H1 (cell line): ENCODE results near the gene CTSS. TPM values are rescaled to one million over a fixed set of nuclear protein-coding genes. Genes with fewer than 3 reads are reported as not detected.

Source experiments
- CTCF ChIA-PET: fragments of 300-600 bp; sonication (Branson Sonifier 250); formaldehyde crosslinking; loops from one replicate; lab custom pipeline; 2021; ENCODE audit not compliant: partially characterized antibody; lab: Charles Lee
- POLR2A ChIA-PET: fragments of 300-600 bp; sonication (Branson Sonifier 250); formaldehyde crosslinking; loops from one replicate; lab custom pipeline; 2021; ENCODE audit warnings: inconsistent platforms; ENCODE audit not compliant: partially characterized antibody; lab: Charles Lee
- DNase-seq, 2 experiments: peaks; one replicate each; pipeline versions ENCODE4 v3.0.0 to v3.0.0-alpha.2; 2010 to 2022; ENCODE audit warnings: low spot score in 2 of 2, low read depth in 1 of 2, mixed read lengths in 1 of 2
- FAIRE-seq: peaks from 2 replicates; lab custom pipeline; 2011; peaks lifted over from hg19 to GRCh38; lab: Jason Lieb, UNC
- H2AFZ ChIP-seq: 2 replicates; pipeline ENCODE4 v1.8.1; 2012; ENCODE audit warnings: low read length, inconsistent platforms
- H2AK5ac ChIP-seq: 2 replicates; pipeline ENCODE4 v1.6.1; 2013; ENCODE audit warnings: low read depth, low read length
- H2BK120ac ChIP-seq: replicated peaks from 2 replicates; pipeline ENCODE3; 2013; ENCODE audit warnings: low read depth, low read length, inconsistent platforms
- H2BK12ac ChIP-seq: 2 replicates; pipeline ENCODE4 v1.6.1; 2013; ENCODE audit warnings: low read depth, low read length
- H2BK15ac ChIP-seq: 2 replicates; pipeline ENCODE4 v1.6.1; 2013; ENCODE audit warnings: low read length
- H2BK20ac ChIP-seq: 2 replicates; pipeline ENCODE4 v1.6.1; 2013; ENCODE audit warnings: low read length
- H2BK5ac ChIP-seq: 2 replicates; pipeline ENCODE4 v1.6.1; 2013; ENCODE audit warnings: low read depth, low read length
- H3K14ac ChIP-seq: 2 replicates; pipeline ENCODE4 v1.6.1; 2013; ENCODE audit warnings: inconsistent platforms; ENCODE audit not compliant: insufficient read length
- H3K18ac ChIP-seq: 2 replicates; pipeline ENCODE4 v1.6.1; 2013; ENCODE audit warnings: low read length; ENCODE audit errors: extremely low read depth
- H3K23ac ChIP-seq: 2 replicates; pipeline ENCODE4 v1.6.1; 2013; ENCODE audit warnings: inconsistent platforms; ENCODE audit not compliant: insufficient read length
- H3K23me2 ChIP-seq: 2 replicates; pipeline ENCODE4 v1.6.1; 2013; ENCODE audit warnings: low read depth, low read length
- H3K27ac ChIP-seq: 2 replicates; pipeline ENCODE4 v1.6.1; 2011; ENCODE audit warnings: low read depth, low read length, inconsistent platforms
- H3K27me3 ChIP-seq, 4 experiments: replicated peaks in 1 of 4; 1 replicate in 1 of 4; 2 replicates in 3 of 4; pipeline versions ENCODE4 v1.6.1 to v1.8.1; 2011 to 2013; ENCODE audit warnings: low read length in 3 of 4, mild to moderate bottlenecking in 3 of 4, inconsistent platforms in 2 of 4, mixed read lengths in 2 of 4, moderate library complexity in 1 of 4; ENCODE audit not compliant: control insufficient read depth in 3 of 4, insufficient read depth in 3 of 4; ENCODE audit errors: extremely low read depth in 1 of 4
- H3K36me3 ChIP-seq, 4 experiments: 2 replicates each; pipeline versions ENCODE4 v1.6.1 to v1.8.1; 2011 to 2013; ENCODE audit warnings: mild to moderate bottlenecking in 4 of 4, low read length in 3 of 4, moderate library complexity in 2 of 4, control low read depth in 1 of 4, inconsistent platforms in 1 of 4; ENCODE audit not compliant: insufficient read depth in 4 of 4, control insufficient read depth in 2 of 4
- H3K4ac ChIP-seq: replicated peaks from 2 replicates; pipeline ENCODE3; 2013; ENCODE audit warnings: low read length, low read depth, mixed read lengths, inconsistent platforms; ENCODE audit not compliant: insufficient read length
- H3K4me1 ChIP-seq, 4 experiments: replicated peaks in 1 of 4; 1 replicate in 1 of 4; 2 replicates in 3 of 4; pipeline versions ENCODE4 v1.6.1 to v1.8.1; 2011 to 2013; ENCODE audit warnings: low read length in 3 of 4, inconsistent platforms in 2 of 4, mixed read lengths in 1 of 4; ENCODE audit not compliant: insufficient read depth in 4 of 4, control insufficient read depth in 3 of 4
- H3K4me2 ChIP-seq, 2 experiments: 2 replicates each; pipeline versions ENCODE4 v1.6.1 to v1.8.1; 2011 to 2013; ENCODE audit warnings: low read depth in 2 of 2, low read length in 2 of 2, control low read depth in 1 of 2, inconsistent platforms in 1 of 2, mild to moderate bottlenecking in 1 of 2; ENCODE audit not compliant: insufficient read depth in 1 of 2
- H3K4me3 ChIP-seq, 4 experiments: fragments of 200-600, 300-600 bp in 1 of 4; sonication (generic), shearing (Covaris generic), sonication (Bioruptor Twin) in 1 of 4; 2 replicates each; pipeline versions ENCODE4 v1.5.1 to v1.8.1; 2011 to 2016; ENCODE audit warnings: low read length in 4 of 4, low read depth in 3 of 4, control low read depth in 2 of 4, inconsistent platforms in 2 of 4, mild to moderate bottlenecking in 2 of 4, mixed read lengths in 1 of 4, moderate library complexity in 1 of 4; ENCODE audit not compliant: insufficient read depth in 2 of 4; ENCODE audit errors: extremely low read depth in 1 of 4
- H3K56ac ChIP-seq: replicated peaks from 2 replicates; pipeline ENCODE3; 2013; ENCODE audit warnings: low read depth, mild to moderate bottlenecking, mixed read lengths, low read length, inconsistent platforms; ENCODE audit not compliant: insufficient read length
- H3K79me1 ChIP-seq: 2 replicates; pipeline ENCODE4 v1.6.1; 2013; ENCODE audit warnings: low read depth, low read length, control low read depth
- H3K79me2 ChIP-seq, 2 experiments: 2 replicates each; pipeline versions ENCODE4 v1.6.1 to v1.8.1; 2012 to 2013; ENCODE audit warnings: low read length in 2 of 2, mild to moderate bottlenecking in 2 of 2, inconsistent platforms in 1 of 2; ENCODE audit not compliant: insufficient read depth in 2 of 2, control insufficient read depth in 1 of 2
- H3K9ac ChIP-seq, 4 experiments: replicated peaks in 1 of 4; 1 replicate in 1 of 4; 2 replicates in 3 of 4; pipeline versions ENCODE4 v1.6.1 to v1.8.1; 2011 to 2013; ENCODE audit warnings: low read depth in 3 of 4, low read length in 3 of 4, control low read depth in 2 of 4, mild to moderate bottlenecking in 2 of 4, moderate library complexity in 2 of 4, inconsistent platforms in 1 of 4; ENCODE audit errors: extremely low read depth in 1 of 4
- H3K9me3 ChIP-seq, 2 experiments: 2 replicates each; pipeline versions ENCODE4 v1.6.1 to v1.8.1; 2012 to 2013; ENCODE audit warnings: mild to moderate bottlenecking in 2 of 2, moderate library complexity in 2 of 2, control low read depth in 1 of 2, inconsistent platforms in 1 of 2, low read depth in 1 of 2, low read length in 1 of 2, mixed read lengths in 1 of 2; ENCODE audit not compliant: insufficient read depth in 2 of 2
- H4K20me1 ChIP-seq, 2 experiments: replicated peaks in 1 of 2; 2 replicates each; pipeline versions ENCODE3 to v1.8.1; 2011 to 2013; ENCODE audit warnings: inconsistent platforms in 2 of 2, low read length in 2 of 2, mild to moderate bottlenecking in 1 of 2; ENCODE audit not compliant: insufficient read depth in 2 of 2, control insufficient read depth in 1 of 2
- H4K5ac ChIP-seq: 2 replicates; pipeline ENCODE4 v1.6.1; 2013; ENCODE audit warnings: low read length, low read depth, mixed read lengths, inconsistent platforms; ENCODE audit not compliant: insufficient read length
- H4K8ac ChIP-seq: 2 replicates; pipeline ENCODE4 v1.8.0; 2013; ENCODE audit warnings: mild to moderate bottlenecking, moderate library complexity, low read length, inconsistent platforms; ENCODE audit not compliant: insufficient read depth; ENCODE audit errors: extremely low read depth
- H4K91ac ChIP-seq: replicated peaks from 2 replicates; pipeline ENCODE3; 2013; ENCODE audit warnings: low read length, mixed read lengths, inconsistent platforms; ENCODE audit not compliant: insufficient read length
- BRCA1 ChIP-seq: IDR thresholded peaks from 2 replicates; pipeline ENCODE4 v1.6.1; 2012; ENCODE audit warnings: low read depth, low read length, improper control_type of control experiment
- EGR1 ChIP-seq: IDR thresholded peaks from 2 replicates; pipeline ENCODE4 v1.6.1; 2011; ENCODE audit warnings: low read depth, low read length, borderline replicate concordance
- JUND ChIP-seq: IDR thresholded peaks from 2 replicates; pipeline ENCODE4 v1.6.1; 2011; ENCODE audit warnings: mild to moderate bottlenecking, improper control_type of control experiment, low read length
- POU5F1 ChIP-seq: IDR thresholded peaks from 2 replicates; pipeline ENCODE4 v1.6.1; 2011; ENCODE audit warnings: low read depth, mild to moderate bottlenecking, low read length, moderate library complexity
- SP2 ChIP-seq: IDR thresholded peaks from 2 replicates; pipeline ENCODE4 v1.6.1; 2012; ENCODE audit warnings: mild to moderate bottlenecking, low read length, inconsistent platforms
- TAF7 ChIP-seq: optimal IDR thresholded peaks from 2 replicates; pipeline ENCODE3; 2011; ENCODE audit warnings: low read depth, mild to moderate bottlenecking, inconsistent platforms, low read length, moderate library complexity, borderline replicate concordance
- YY1 ChIP-seq: IDR thresholded peaks from 2 replicates; pipeline ENCODE4 v1.6.1; 2011; ENCODE audit warnings: low read depth, mild to moderate bottlenecking, low read length
- WGBS, 2 experiments: shearing (Covaris generic) in 1 of 2; methylation state at CpG; one replicate each; pipeline versions ENCODE4 v1.1.6 to v1.1.7; 2013 to 2015; ENCODE audit warnings: low lambda C conversion rate in 2 of 2, mixed read lengths in 2 of 2, inconsistent platforms in 1 of 2, low coverage in 1 of 2, missing lambda C conversion rate in 1 of 2; ENCODE audit not compliant: insufficient replicate concordance in 2 of 2, insufficient coverage in 1 of 2, insufficient read length in 1 of 2; ENCODE audit errors: extremely low coverage in 1 of 2, missing lambda C conversion rate in 1 of 2; 5-methylcytosine and 5-hydroxymethylcytosine counted together
- polyA plus RNA-seq, 7 experiments: library from polyadenylated mRNA; depleted of rRNA in 3 of 7; stranded (reverse) in 5 of 7; unstranded in 2 of 7; fragments of >200 nt in 5 of 7; fragments of 200-250 nt in 2 of 7; gene quantifications; 1 replicate in 5 of 7; 2 replicates in 1 of 7; 4 replicates in 1 of 7; pipeline versions ENCODE4 v1.2.1 to v1.2.3, GENCODE V29; 2011 to 2013; ENCODE audit warnings: missing spikeins in 2 of 7, mixed read lengths in 2 of 7
- total RNA-seq: library from RNA; stranded (reverse); fragmentation: NEBNext Ultra II Directional; extraction: Animal tissue kit (Norgen Biotek cat#: 25700); gene quantifications from 2 replicates; pipeline ENCODE4 v1.2.1, GENCODE V29; 2021

Gene CTSS
- total and polyA plus RNA-seq, 2 of the 8 experiments (the other 6 are each of a cell fraction or from before 2014, with no cell fraction given), result not detected

DNA sequence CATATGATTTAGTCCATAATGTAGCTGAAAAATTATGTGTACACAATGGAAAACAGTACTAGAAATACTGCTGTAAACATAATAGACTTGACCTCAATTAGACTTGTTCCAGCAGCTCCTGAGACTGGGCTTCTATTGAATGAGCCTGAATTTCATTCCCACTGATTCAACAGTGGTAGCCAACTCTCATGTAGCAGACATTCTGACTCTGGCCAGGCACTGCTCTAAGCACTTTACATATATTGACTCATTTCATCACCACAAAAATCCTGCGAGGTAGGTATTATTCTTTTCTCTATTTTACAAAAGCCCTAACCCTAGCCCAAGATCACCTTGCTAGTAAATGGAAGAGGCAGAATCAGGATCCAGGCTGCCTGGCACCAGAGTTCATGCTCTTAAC is 12.8 kb upstream of the CTSS start:
- Histone ChIP-seq H3K36me3 (no peaks in the 10 kb centered on the region), H2BK5ac (no peak overlapping the region), H3K18ac (no peak overlapping the region), H4K20me1 (no peaks in the 10 kb centered on the region), H3K4me3 (no peak overlapping the region), H3K9ac (no peak overlapping the region), H4K5ac (no peak overlapping the region), H4K8ac (no peak overlapping the region), H2BK15ac (no peak overlapping the region), H3K23ac (no peak overlapping the region), H3K27me3 (no peaks in the 10 kb centered on the region), H3K56ac (no peak overlapping the region), H3K23me2 (no peaks in the 10 kb centered on the region), H4K91ac (no peak overlapping the region), H3K4me1 (no peaks in the 10 kb centered on the region), H3K14ac (no peak overlapping the region), H3K4ac (no peak overlapping the region), H2AK5ac (no peak overlapping the region), H2BK20ac (no peak overlapping the region), H3K9me3 (peaks cover 0 to 6% of the 10 kb centered on the region in 2 experiments; a peak in 2 of 4 replicates), H3K79me2 (no peaks in the 10 kb centered on the region), H2BK120ac (no peak overlapping the region), H3K4me2 (no peak overlapping the region), H3K79me1 (no peaks in the 10 kb centered on the region), H2BK12ac (no peak overlapping the region), H2AFZ (no peak overlapping the region), H3K27ac (no peak overlapping the region)
- POLR2A ChIA-PET, result no interaction called here
- TF ChIP-seq YY1 (no peak), POU5F1 (no peak), TAF7 (no peak), SP2 (no peak), BRCA1 (no peak), EGR1 (no peak), JUND (no peak)
- FAIRE-seq, result no peak
- WGBS, 2 experiments, result 88% methylated on average over 1 of the region's 1 CpG; no CpG with 5 or more reads in 1 of the 2 experiments
- CTCF ChIA-PET, result no interaction called here
- no peak for DNase-seq
